NCI-H146 (cell line): ENCODE measurements around the gene ZKSCAN4.

ENCODE experiments used
- DNase-seq: peaks from one replicate; lab custom pipeline; 2025; lab: John Stamatoyannopoulos, UW

Gene ZKSCAN4

GRCh38 chr6:28252009-28252975 lies at the start of gene ZKSCAN4:
ZKSCAN4 (minus strand) TSS chr6:28252269; CDS start chr6:28251980, 289 bp downstream.
- peak; percentile 83 for DNase-seq

DNA sequence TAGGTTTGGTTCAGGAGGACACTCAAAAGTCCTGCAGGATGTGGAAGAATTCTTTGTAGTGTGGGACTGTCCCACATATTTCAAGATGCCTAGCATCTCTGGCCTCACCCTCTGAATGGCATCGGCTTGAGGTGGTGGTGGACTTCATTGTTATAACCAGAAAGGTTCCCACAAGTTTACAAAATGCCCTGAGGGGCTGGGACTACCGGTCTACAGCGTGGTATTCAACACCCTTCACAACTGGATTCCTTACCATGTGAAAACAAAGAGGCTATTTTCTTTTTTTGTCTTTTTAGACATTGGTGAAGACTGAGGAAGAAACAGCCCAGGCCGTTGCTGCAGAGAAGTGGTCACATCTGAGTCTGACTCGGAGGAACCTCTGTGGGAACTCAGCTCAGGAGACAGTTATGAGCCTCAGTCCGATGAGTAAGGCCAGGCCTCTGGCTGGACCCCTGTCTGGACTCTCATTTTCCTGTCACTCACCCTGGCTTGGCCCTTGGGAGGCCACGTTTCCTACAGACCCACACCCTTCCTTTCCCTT lies 44.5 kb upstream of the ZKSCAN4 start:
- no peak for DNase-seq

DNA sequence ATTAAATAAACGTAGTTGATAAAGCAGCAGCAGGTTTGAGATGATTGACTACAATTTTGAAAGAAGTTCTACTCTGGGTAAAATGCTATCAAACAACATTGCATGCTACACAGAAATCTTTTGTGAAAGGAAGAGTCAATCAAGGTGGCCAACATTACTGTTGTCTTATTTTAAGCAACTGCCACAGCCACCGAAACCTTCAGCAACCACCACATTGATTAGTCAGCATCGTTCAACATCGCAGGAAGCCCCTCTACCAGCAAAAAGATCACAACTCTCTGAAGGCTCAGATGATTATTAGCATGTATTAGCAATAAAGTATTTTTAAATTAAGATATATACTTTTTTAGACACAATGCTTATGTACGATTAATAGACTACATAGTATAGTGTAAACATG lies 43.3 kb upstream of the ZKSCAN4 start:
- DNase-seq, result no peak

GRCh38 chr6:28291573-28291972 lies 39.5 kb upstream of the ZKSCAN4 start:
- no peak for DNase-seq

DNA sequence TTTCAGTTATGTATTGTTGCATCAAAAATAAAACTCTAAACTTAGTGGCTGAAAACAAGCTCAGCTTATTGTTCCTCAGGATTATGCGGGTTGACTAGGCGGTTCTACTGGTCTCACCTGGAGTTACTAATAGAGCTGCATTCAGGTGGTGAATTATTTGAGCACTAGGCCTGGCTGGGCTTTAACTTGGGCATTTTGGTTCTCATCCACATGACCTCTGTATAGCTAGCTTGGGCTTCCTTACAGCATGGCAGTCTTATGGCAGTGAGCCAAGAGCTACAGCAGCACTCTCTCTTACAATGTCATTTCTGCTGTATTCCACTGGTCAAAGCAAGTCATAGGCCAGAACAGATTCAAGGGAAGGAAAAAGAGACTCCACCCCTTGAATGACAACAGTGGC lies 30.9 kb upstream of the ZKSCAN4 start:
- DNase-seq, result no peak

DNA sequence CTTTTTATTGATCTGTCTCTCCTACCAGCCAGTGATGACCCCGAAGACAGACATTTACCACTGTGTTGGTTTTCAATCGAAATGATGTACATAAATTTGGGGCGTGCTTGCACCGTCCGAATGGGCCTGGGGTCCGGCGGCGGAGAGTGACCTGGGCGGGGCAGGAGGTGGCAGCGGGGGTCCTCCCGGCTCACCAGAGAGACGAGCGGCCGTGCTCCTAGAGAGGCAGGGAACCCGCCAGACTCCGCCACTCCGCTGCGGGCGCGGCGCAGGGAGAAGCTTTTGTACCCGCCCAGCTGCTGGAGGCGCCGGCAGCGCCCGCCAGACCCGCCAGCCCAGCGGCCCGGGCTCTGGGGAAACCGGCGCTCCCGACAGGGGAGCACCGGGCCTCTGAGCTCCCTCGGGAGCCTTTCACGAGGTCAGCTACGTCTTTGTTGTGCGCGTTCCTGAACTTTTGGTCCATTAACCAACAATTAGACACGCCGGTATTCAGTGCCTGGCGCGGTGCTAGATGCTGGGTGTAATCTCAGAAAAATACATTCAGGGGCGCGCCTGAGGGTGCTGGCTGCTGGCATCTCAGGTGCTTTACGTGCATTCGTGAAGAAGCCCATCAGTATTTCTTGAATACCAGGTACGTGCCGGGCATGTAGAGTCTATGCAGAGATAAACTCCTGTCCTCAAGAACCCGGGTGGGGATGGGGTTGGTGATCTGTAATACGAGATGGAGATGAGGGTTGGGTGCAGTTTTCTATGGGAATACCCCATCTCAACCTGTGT lies 29.4 kb upstream of the ZKSCAN4 start, which contains the start of gene PGBD1:
Gene PGBD1, plus strand, starts transcription at position 285 of the 777 bp plus-strand sequence. CDS start 2,242 bp downstream, outside the sequence.
- DNase-seq, result peak; percentile 86

DNA sequence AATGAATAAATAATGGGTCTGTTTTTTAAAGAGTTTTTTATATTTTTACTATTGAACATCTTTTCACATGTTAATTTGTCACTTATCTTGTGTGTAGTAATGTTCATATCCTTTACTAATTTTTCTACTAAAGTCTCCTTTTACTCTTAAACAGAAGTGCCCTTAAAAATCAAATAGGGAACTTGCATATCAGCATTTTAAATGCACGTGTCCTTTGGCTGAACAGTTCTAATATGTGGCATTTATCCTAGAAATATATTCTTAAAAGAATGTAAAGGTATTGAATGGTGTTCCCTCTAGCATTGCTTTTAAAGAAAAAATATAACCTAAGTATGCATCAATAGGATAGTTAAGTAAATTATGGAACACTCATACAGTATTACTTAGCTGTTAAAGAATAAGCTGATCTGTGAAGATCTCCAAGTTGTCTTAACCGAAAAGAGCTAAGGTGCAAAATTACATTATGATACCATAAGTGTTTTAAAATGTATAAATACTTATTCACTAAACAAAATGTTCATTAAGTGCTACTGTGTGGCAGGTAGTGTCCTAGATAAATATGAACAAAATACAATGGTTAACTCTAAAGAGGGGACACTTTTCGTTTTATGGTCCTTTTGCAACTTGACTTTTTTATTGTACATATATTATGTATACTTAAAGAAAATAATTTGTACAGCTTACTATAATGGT lies 28.7 kb upstream of the ZKSCAN4 start:
- DNase-seq, result no peak

GRCh38 chr6:28277746-28278145 lies 25.7 kb upstream of the ZKSCAN4 start:
- no peak for DNase-seq

DNA sequence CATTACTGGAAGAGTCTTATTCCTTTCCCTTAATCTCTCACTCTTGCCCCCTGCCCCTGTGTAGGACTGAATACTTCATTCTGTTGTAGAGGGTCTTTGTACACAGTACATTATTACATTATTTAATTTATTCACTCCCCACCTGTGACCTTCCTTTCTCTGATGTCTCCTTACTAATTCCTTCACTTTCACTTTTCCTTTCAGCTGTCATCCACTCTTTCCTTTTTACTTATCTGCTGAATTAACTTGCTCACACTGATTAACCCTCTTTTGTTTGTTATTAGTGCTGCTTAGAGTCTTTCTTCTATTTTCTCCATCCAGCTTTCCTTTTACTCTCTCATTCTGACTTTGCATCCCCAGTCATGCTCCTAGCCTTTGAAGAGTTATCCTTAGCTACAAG lies 22.8 kb upstream of the ZKSCAN4 start:
- no peak for DNase-seq

GRCh38 chr6:28269492-28269891 lies 17.4 kb upstream of the ZKSCAN4 start:
- no peak for DNase-seq

- no peak for DNase-seq
These were observed 15.6 kb upstream of the ZKSCAN4 start for GRCh38 chr6:28267695-28268059.

GRCh38 chr6:28266962-28267694 lies 15.1 kb upstream of the ZKSCAN4 start, which contains the start of gene ZSCAN26:
ZSCAN26 (plus strand) TSS chr6:28267143; CDS start chr6:28271920, 4,777 bp downstream.
- DNase-seq, result peak; percentile 87

- no peak for DNase-seq
These were observed 14.5 kb upstream of the ZKSCAN4 start for GRCh38 chr6:28266563-28266961.

DNA sequence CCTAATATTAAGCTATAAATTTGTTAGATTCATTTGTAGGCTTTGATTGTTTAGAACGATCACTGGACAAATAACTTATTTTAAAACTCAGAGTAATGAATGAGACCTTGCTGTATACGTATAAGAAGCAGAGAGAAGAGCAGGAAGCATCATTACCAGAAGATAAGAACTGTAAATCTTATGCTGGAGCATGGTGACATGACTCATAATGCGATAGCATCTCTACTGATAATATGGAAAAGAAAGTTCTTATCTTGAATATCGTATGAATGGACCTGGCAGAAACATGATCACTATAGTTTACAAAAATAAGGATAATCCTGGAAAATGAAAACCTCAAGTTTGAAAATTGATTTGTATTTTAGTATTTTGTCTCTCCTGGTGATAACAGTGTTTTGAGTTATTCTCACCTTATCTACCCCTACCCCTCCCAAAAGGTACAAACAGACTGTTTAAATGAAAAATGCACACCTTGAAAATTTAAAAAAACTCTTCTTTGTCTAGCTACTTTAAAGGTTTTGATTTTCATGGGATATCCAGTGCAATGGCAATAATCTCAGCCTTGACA lies 12.8 kb upstream of the ZKSCAN4 start:
- DNase-seq, result no peak

- no peak for DNase-seq
These were observed 11.9 kb upstream of the ZKSCAN4 start for GRCh38 chr6:28263922-28264321.

DNA sequence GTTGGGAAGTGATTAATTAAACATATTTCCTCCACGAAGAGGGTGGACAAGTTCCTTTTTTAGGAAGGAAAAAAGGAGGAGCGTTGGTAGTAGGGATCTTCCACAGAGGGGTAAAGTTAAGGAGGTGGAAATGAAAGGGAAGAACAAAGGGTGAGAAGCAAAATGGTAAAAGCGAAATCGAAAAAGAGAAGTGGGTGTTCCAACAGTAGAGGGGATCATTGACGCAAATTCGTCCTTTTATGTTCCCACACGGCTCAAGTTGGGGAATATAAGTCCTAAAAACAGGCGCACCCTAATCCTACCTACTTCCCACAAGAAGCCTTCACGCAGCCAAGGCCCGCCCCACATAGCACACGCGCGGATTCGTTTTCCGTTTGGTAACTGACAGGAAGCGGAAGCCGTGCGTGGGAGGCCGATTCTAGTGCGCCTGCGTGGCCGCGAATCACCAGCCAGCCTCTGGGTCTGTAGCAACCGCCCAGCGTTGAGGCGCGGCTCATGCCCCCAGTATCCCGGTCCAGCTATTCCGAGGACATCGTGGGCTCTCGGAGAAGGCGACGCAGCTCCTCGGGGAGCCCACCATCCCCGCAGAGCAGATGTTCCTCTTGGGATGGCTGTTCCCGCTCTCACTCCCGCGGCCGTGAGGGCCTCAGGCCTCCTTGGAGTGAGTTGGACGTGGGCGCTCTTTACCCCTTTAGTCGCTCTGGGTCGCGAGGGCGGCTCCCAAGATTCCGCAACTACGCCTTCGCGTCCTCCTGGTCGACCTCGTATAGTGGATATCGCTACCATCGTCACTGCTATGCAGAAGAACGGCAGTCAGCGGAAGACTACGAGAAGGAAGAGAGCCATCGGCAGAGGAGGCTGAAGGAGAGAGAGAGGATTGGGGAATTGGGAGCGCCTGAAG lies 7.1 kb upstream of the ZKSCAN4 start, which contains the start of gene NKAPL:
Gene NKAPL, plus strand, starts transcription at position 421 of the 901 bp plus-strand sequence. Its CDS starts 75 bp downstream, at position 496.
- DNase-seq, result no peak

- no peak for DNase-seq
These were observed 5.0 kb upstream of the ZKSCAN4 start for GRCh38 chr6:28257042-28257441.

DNA sequence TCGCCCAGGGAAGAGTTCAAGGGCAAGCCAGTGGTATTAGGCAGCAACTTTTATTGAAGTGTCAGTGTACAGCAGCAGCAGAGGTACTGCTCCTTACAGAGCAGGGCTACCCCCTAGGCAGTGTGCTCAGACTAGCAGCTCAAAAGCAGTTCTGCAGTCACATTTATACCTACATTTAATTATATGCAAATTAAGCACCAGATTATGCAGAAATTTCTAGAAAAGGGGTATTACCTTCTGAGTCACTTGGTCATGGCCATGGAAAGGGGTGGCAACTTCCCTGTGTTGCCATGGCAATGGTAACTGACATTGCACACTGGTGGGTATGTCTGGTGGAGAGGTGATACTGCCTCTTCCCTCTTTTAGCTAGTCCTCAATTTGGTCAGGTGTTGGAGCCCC lies 2.1 kb upstream of the ZKSCAN4 start:
- DNase-seq, result no peak

GRCh38 chr6:28251661-28252008 lies 434 bp downstream of the ZKSCAN4 start:
- DNase-seq, result peak; percentile 24

DNA sequence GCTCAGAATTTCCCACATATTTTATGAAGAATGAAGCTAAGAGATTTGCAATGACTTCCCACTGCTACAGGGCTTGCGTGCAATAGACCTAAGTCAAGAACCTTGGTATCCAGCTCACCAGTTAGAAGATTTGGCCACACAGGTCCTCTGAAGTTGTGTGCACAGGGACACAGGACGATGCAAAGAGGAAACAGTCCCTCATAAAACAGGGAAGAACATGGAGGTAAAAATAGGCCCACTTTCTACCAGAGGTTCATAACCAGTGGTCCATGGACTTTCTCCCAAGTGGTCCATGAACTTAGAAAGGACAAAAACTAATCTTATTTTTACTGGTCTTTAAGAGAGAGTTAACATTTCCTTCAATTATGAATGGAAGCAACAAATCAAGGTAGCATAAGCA lies 1.3 kb downstream of the ZKSCAN4 start:
- no peak for DNase-seq
